HG03460 (cell line): ENCODE measurements around the gene LYPLA2.
"Not testable (repeated sequence)": the region's sequence is repeated elsewhere in the genome, so short reads cannot be mapped to it uniquely, and the experiment has no call there.

Experiments
- ATAC-seq: cut with Tn5 transposase; IDR thresholded peaks from one replicate; pipeline ENCODE4 v1.9.1; 2021; ENCODE audit not compliant: unreplicated experiment

The LYPLA2 gene

DNA sequence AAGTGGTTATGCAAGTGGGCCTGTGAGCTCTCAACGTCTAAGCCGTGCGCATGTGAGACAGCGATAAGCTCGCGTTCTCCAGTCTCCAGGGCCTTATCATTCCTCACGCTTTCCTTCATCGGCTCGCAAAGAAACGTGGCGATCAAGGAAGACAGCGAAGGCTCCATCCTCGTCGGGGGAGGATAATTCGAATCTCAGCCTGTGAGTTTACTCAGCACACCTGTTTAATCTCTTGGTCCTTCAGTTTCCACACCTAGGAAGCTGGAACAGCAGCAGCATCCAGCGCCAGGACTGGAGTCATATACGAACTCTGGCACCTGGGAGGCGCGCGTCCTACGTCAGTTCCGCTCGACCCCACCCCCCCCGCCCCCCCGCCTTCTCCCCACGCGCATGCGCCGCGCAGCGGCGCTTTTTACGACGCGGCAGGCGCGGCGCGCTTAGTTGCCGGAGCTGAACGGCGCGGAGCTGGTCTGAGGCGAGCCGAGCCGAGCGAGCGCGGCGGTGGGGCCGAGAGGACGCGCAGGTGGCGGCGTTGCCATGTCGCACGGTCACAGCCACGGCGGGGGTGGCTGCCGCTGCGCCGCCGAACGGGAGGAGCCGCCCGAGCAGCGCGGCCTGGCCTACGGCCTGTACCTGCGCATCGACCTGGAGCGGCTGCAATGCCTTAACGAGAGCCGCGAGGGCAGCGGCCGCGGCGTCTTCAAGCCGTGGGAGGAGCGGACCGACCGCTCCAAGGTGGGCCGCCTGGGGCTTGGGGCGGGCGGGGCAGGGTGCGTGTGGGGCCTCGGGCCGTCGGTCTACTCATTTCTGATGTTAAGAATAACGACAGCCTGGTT is 12.7 kb upstream of the LYPLA2 start, which contains the start of gene PITHD1:
Gene PITHD1 (plus strand): TSS at position 440 of the 836 bp plus-strand sequence. CDS start 98 bp downstream, at position 538.
- peak; percentile 55 for ATAC-seq

- no peak for ATAC-seq
Measured at GRCh38 chr1:23779826-23780371, 11.0 kb upstream of the LYPLA2 start.

- ATAC-seq: not testable (repeated sequence)
Measured at GRCh38 chr1:23783141-23783540, 7.8 kb upstream of the LYPLA2 start.

DNA sequence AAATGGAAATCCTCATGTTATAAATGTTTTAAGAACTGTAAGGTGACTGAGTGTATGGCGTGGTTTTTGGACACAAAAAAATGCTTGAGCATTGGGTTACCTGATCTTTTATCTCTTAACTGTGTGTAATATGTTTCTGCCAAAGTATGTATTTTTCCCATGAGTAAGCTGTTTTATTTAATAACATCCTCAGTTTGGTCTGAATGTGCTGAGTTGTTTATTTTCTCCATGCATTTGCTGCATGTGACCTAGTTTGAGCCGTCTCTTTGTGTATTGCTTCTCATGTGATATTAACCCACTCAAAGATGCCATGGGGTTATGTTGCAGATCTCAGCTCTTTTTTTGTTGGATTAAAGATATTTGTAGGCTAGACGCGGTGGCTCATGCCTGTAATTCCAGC is 6.1 kb upstream of the LYPLA2 start:
- ATAC-seq: no peak

GRCh38 chr1:23787701-23788100 is 3.2 kb upstream of the LYPLA2 start:
- ATAC-seq: no peak

- no peak for ATAC-seq
Measured at GRCh38 chr1:23788695-23789094, 2.2 kb upstream of the LYPLA2 start.

GRCh38 chr1:23791516-23792047 is 637 bp downstream of the LYPLA2 start:
- no peak for ATAC-seq

DNA sequence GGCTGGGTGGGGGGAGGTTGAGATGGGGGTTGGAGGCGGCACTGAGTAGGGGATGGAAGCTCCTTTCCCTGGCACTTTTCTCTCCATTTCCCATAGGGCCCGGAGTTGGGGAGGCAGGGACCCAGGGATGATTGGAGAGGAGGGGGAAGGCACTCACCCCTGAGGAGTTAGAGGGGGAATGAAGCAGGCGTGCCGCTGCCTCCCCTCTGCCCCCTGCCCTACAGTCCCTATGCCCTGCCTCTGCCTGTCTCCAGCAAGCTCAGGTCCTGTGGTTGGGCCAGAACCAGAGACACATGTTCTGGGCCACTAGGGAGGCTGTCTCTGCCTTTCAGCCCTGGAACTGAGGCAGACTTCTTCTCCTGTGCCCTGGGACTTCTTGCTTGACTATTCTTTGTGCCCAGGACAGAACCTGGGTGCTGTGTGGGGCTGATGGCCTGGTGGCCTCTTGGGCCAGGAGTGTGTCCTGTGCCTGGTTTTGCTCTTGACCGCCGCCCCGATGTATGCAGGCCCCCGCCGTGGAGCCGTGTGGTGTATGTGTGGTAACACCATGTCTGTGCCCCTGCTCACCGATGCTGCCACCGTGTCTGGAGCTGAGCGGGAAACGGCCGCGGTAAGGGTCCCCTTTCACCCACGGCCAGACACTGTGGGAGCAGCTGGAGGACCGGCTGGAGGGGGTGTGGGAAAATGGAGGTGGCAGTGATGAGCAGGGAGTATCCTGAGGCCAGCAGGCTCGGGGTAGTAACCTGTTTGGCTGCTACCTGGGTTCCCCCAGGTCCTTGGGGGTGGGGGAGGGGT is 1.4 kb downstream of the LYPLA2 start:
- ATAC-seq: no peak

DNA sequence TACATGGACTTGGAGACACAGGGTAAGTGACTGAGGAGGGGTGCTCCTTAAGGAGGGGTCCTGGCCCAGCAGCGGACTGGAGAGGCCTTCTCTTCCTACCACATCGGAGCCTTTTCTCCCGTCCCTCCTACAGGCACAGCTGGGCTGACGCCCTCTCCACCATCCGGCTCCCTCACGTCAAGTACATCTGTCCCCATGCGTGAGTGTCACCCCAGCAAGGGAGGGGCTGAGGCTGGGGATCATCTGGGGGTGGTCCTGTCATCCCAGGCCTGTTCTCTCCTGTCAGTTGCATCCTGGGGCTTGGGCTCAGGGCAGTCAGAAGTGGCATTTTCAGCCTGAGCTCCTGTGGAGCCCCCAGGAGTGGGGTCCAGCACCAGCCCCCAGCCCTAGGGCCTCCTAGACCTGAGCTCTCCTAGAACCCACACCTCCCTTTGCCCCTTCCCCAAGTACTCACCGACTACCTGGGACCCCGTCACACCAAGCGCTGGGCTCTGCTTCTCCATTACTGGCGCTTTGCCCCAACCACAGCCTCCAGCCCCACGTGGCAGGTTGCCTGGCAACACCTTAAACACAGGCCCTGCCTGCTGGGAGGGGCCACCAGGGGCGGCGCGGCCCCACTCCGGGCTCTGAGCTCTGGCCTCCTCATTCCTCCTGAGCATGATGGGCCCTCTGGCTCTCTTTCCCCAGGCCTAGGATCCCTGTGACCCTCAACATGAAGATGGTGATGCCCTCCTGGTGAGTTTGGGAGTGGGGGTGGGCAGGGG is 2.3 kb downstream of the LYPLA2 start:
- ATAC-seq: no peak

DNA sequence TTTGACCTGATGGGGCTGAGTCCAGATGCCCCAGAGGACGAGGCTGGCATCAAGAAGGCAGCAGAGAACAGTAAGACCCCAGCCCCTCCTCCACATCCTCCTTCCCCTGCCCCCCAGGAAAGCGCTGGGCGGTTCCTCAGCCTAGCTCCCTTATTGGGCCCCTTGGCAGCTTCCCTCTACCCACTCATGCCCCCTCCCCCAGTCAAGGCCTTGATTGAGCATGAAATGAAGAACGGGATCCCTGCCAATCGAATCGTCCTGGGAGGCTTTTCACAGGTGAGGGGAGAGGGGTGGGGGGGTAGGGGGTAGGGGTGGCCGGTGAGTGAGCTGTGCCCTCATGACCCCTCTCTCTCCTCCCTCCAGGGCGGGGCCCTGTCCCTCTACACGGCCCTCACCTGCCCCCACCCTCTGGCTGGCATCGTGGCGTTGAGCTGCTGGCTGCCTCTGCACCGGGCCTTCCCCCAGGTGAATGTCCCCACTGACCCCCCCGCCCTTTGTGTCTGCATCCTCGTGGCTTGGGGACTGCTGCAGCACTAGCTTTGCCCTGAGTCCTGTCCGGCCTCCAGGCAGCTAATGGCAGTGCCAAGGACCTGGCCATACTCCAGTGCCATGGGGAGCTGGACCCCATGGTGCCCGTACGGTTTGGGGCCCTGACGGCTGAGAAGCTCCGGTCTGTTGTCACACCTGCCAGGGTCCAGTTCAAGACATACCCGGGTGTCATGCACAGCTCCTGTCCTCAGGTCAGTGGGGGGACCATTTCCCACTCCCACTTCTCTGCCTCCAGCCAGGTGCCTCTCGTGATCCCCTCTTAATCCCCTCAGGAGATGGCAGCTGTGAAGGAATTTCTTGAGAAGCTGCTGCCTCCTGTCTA is 3.2 kb downstream of the LYPLA2 start:
- no peak for ATAC-seq

GRCh38 chr1:23794732-23795182 is 3.8 kb downstream of the LYPLA2 start:
- not testable (repeated sequence) for ATAC-seq

GRCh38 chr1:23795676-23796465 is 4.9 kb downstream of the LYPLA2 start:
- ATAC-seq: no peak

GRCh38 chr1:23796466-23797271 is 5.7 kb downstream of the LYPLA2 start:
- no peak for ATAC-seq

- ATAC-seq: no peak
Measured at GRCh38 chr1:23797478-23798448, 6.8 kb downstream of the LYPLA2 start.

DNA sequence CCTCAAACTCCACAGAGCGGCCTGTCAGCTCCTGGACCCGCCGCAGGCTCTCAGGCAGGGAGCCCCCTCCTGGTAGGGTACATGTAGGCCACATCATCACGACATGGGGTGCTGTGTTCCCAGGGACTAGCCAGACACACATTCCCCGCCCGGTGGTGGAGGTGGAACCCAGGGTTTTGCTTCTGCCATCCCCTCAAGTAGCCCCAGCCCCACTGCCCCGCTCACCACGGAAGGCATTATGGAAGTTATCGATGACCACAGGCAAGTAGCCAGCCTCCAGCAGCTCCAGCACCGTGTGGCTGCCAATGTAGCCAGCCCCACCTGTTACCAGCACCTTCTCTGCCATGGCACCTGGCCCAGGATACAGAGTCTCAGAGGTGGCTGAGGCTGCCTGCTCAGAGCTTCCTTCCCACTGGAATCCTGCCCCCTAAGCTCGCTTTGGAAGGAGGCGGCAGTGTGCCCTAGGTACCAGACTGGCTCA is 7.8 kb downstream of the LYPLA2 start:
- ATAC-seq: no peak

DNA sequence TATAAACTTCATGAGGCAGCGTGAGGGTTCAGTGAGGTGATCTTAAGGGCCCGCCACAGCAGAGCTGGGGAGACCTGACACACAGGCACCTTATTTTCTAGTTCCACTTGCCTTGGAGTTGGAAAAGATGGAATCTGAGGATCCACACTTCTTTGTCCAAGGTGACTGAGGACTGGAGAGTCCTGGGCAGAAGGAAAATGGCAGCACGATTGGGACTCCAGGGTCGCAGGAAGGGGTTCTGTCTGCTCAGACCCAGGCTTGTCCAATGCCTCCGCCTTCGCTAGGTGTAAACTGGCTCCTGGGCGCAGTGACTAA is 8.3 kb downstream of the LYPLA2 start:
- no peak for ATAC-seq
